Liver (tissue), 9 donors: Measurements from ENCODE around the gene ZNF22. TPM values are rescaled to one million over a fixed set of nuclear protein-coding genes. Genes with fewer than 3 reads are reported as not detected.

Experiments
- DNase-seq: peaks from one replicate; pipeline ENCODE4 v3.0.0-alpha.2; 2017; ENCODE audit warnings: low spot score
- H3K27ac ChIP-seq, 2 donors: one replicate each; pipeline ENCODE4 v1.7.0; 2013; ENCODE audit warnings: inconsistent platforms in 2 of 2, low read length in 2 of 2, control low read depth in 1 of 2, low read depth in 1 of 2, mild to moderate bottlenecking in 1 of 2
- H3K27me3 ChIP-seq, 4 donors: one replicate each; pipeline versions ENCODE4 v1.6.1 to v1.7.0; 2013; ENCODE audit warnings: low read length in 3 of 4, inconsistent platforms in 1 of 4, mild to moderate bottlenecking in 1 of 4, moderate library complexity in 1 of 4; ENCODE audit not compliant: control insufficient read depth in 4 of 4, insufficient read depth in 4 of 4
- H3K36me3 ChIP-seq, 4 donors: one replicate each; pipeline versions ENCODE4 v1.6.1 to v1.7.0; 2013; ENCODE audit warnings: low read length in 3 of 4, mild to moderate bottlenecking in 3 of 4, low read depth in 1 of 4, moderate library complexity in 1 of 4; ENCODE audit not compliant: control insufficient read depth in 4 of 4, insufficient read depth in 3 of 4
- H3K4me1 ChIP-seq, 4 donors: one replicate each; pipeline versions ENCODE4 v1.6.1 to v1.7.0; 2013; ENCODE audit warnings: low read length in 3 of 4, mild to moderate bottlenecking in 3 of 4, moderate library complexity in 1 of 4; ENCODE audit not compliant: control insufficient read depth in 4 of 4, insufficient read depth in 4 of 4
- H3K4me3 ChIP-seq, 3 donors: one replicate each; pipeline versions ENCODE4 v1.6.1 to v1.7.0; 2013; ENCODE audit warnings: low read length in 3 of 3, control low read depth in 1 of 3, low read depth in 1 of 3, mild to moderate bottlenecking in 1 of 3
- H3K9ac ChIP-seq, 2 donors: one replicate each; pipeline ENCODE4 v1.7.0; 2013; ENCODE audit warnings: low read length in 2 of 2, mild to moderate bottlenecking in 2 of 2, moderate library complexity in 2 of 2, control low read depth in 1 of 2, low read depth in 1 of 2
- H3K9me3 ChIP-seq, 4 donors: one replicate each; pipeline versions ENCODE4 v1.6.1 to v1.7.0; 2013; ENCODE audit warnings: low read length in 3 of 4; ENCODE audit not compliant: control insufficient read depth in 4 of 4
- EGR1 ChIP-seq, 2 donors: IDR thresholded peaks; 2 replicates each; pipeline ENCODE4 v1.6.1; 2016 to 2018; ENCODE audit warnings: antibody characterized with exemption in 2 of 2, low read depth in 2 of 2
- FOXA1 ChIP-seq: IDR thresholded peaks from 2 replicates; pipeline ENCODE4 v1.6.1; 2016; ENCODE audit warnings: antibody characterized with exemption
- FOXA2 ChIP-seq: IDR thresholded peaks from 2 replicates; pipeline ENCODE4 v1.6.1; 2016; ENCODE audit warnings: antibody characterized with exemption
- GABPA ChIP-seq, 2 donors: IDR thresholded peaks in 1 of 2; conservative IDR thresholded peaks in 1 of 2; 2 replicates each; pipeline ENCODE4 v1.6.1; 2016; ENCODE audit warnings: antibody characterized with exemption in 2 of 2, mild to moderate bottlenecking in 1 of 2, moderate library complexity in 1 of 2
- HNF4A ChIP-seq, 2 donors: conservative IDR thresholded peaks; 2 replicates each; pipeline ENCODE4 v1.6.1; 2016; ENCODE audit warnings: antibody characterized with exemption in 2 of 2, mild to moderate bottlenecking in 2 of 2
- HNF4G ChIP-seq: IDR thresholded peaks from 2 replicates; pipeline ENCODE4 v1.6.1; 2016; ENCODE audit warnings: antibody characterized with exemption
- NR2F2 ChIP-seq: IDR thresholded peaks from 2 replicates; pipeline ENCODE4 v1.6.1; 2016; ENCODE audit warnings: antibody characterized with exemption
- RAD21 ChIP-seq, 2 donors: IDR thresholded peaks; 2 replicates each; pipeline ENCODE4 v1.6.1; 2016; ENCODE audit warnings: antibody characterized with exemption in 2 of 2, mild to moderate bottlenecking in 2 of 2
- REST ChIP-seq: IDR thresholded peaks from 2 replicates; pipeline ENCODE4 v1.6.1; 2016; ENCODE audit warnings: antibody characterized with exemption, mild to moderate bottlenecking
- RXRA ChIP-seq, 2 donors: IDR thresholded peaks; 2 replicates each; pipeline ENCODE4 v1.6.1; 2017 to 2018; ENCODE audit warnings: antibody characterized with exemption in 2 of 2, mild to moderate bottlenecking in 1 of 2
- SP1 ChIP-seq: IDR thresholded peaks from 2 replicates; pipeline ENCODE4 v1.6.1; 2018; ENCODE audit warnings: antibody characterized with exemption, mild to moderate bottlenecking
- TAF1 ChIP-seq: conservative IDR thresholded peaks from 2 replicates; pipeline ENCODE4 v1.6.1; 2016; ENCODE audit warnings: antibody characterized with exemption, mild to moderate bottlenecking
- YY1 ChIP-seq: IDR thresholded peaks from 2 replicates; pipeline ENCODE4 v1.6.1; 2016; ENCODE audit warnings: antibody characterized with exemption, mild to moderate bottlenecking
- ZBTB33 ChIP-seq: IDR thresholded peaks from 2 replicates; pipeline ENCODE4 v1.6.1; 2016; ENCODE audit warnings: antibody characterized with exemption
- WGBS: extraction: QIAGEN DNeasy Blood & Tissue Kit; methylation state at CpG from one replicate; pipeline ENCODE4 v1.1.7; 2013; 5-methylcytosine and 5-hydroxymethylcytosine counted together
- polyA plus RNA-seq, 2 donors: library from polyadenylated mRNA; stranded (reverse) in 1 of 2; unstranded in 1 of 2; fragments of 200-250 nt in 1 of 2; fragments of >200 nt in 1 of 2; fragmentation: Nextera tagmentation in 1 of 2; extraction: Ambion mirVana in 1 of 2; gene quantifications; one replicate each; pipeline versions ENCODE4 v1.2.1 to v1.2.3, GENCODE V29; 2013 to 2015
- total RNA-seq, 2 donors: library from RNA; depleted of rRNA; stranded (reverse); fragments of >200 nt; gene quantifications; one replicate each; pipeline ENCODE4 v1.2.3, GENCODE V29; 2014
- TF ChIP-seq, protein P1 (sequence below): IDR thresholded peaks from 2 replicates; pipeline ENCODE4 v1.6.1; 2016; ENCODE audit warnings: antibody characterized with exemption
- TF ChIP-seq, protein P2 (sequence below): IDR thresholded peaks from 2 replicates; pipeline ENCODE4 v1.6.1; 2016; ENCODE audit warnings: antibody characterized with exemption
- TF ChIP-seq, protein P3 (sequence below): fragments of 150-350 bp; IDR thresholded peaks from 2 replicates; pipeline ENCODE4 v1.5.1; 2017; ENCODE audit warnings: improper control_type of control experiment, low read depth, low read length; ENCODE audit not compliant: missing input control
- donor health status: healthy.
- donor health status: healthy.
- donor health status: healthy.
- donor health status: healthy.
- donor health status: healthy.

Gene ZNF22
- total and polyA plus RNA-seq, 4 donors, result 10.3 to 22.6 (median 20.3) TPM

- H3K9ac ChIP-seq, result no peak overlapping the region
- WGBS, result 91% methylated on average over 8 of the region's 8 CpGs
- H3K9me3 ChIP-seq, result no peaks in the 10 kb centered on the region
- H3K27me3 ChIP-seq, result no peaks in the 10 kb centered on the region
- TF ChIP-seq YY1, result no peak
- TF ChIP-seq RAD21 (IDR thresholded peaks at IDR 0.05), result no peak
- TF ChIP-seq NR2F2, result no peak
- TF ChIP-seq FOXA1, result no peak
- no peak for TF ChIP-seq HNF4A (conservative IDR thresholded peaks at IDR 0.05)
- TF ChIP-seq EGR1 (IDR thresholded peaks at IDR 0.05; ENCODE audit: low read depth in 2 of 2), result no peak
- no peak for TF ChIP-seq SP1
- TF ChIP-seq HNF4G, result no peak
- TF ChIP-seq, protein P1, sequence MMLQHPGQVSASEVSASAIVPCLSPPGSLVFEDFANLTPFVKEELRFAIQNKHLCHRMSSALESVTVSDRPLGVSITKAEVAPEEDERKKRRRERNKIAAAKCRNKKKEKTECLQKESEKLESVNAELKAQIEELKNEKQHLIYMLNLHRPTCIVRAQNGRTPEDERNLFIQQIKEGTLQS, result no peak
- TF ChIP-seq, protein P2, sequence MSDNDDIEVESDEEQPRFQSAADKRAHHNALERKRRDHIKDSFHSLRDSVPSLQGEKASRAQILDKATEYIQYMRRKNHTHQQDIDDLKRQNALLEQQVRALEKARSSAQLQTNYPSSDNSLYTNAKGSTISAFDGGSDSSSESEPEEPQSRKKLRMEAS, result no peak
- TF ChIP-seq ZBTB33, result no peak
- TF ChIP-seq TAF1, result no peak
- TF ChIP-seq RXRA (IDR thresholded peaks at IDR 0.05), result no peak
- no peak for TF ChIP-seq GABPA (IDR thresholded peaks at IDR 0.05 in 1 of 2, conservative IDR thresholded peaks at IDR 0.05 in 1 of 2)
- TF ChIP-seq, protein P3, sequence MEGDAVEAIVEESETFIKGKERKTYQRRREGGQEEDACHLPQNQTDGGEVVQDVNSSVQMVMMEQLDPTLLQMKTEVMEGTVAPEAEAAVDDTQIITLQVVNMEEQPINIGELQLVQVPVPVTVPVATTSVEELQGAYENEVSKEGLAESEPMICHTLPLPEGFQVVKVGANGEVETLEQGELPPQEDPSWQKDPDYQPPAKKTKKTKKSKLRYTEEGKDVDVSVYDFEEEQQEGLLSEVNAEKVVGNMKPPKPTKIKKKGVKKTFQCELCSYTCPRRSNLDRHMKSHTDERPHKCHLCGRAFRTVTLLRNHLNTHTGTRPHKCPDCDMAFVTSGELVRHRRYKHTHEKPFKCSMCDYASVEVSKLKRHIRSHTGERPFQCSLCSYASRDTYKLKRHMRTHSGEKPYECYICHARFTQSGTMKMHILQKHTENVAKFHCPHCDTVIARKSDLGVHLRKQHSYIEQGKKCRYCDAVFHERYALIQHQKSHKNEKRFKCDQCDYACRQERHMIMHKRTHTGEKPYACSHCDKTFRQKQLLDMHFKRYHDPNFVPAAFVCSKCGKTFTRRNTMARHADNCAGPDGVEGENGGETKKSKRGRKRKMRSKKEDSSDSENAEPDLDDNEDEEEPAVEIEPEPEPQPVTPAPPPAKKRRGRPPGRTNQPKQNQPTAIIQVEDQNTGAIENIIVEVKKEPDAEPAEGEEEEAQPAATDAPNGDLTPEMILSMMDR, result no peak
- TF ChIP-seq FOXA2, result no peak
- TF ChIP-seq REST, result no peak
- no peaks in the 10 kb centered on the region for H3K36me3 ChIP-seq
- H3K27ac ChIP-seq, result peak overlapping the region; percentile 44 to 48
- H3K4me3 ChIP-seq, result no peak overlapping the region
- peaks cover 2 to 31% (median 11%) of the 10 kb centered on the region in 4 donors for H3K4me1 ChIP-seq
- no peak for DNase-seq
These were observed 33.8 kb upstream of the ZNF22 start for GRCh38 chr10:44966816-44967509.
